GM18505 (cell line): ENCODE measurements around the gene SBSN.
"Not testable (repeated sequence)": the region's sequence is repeated elsewhere in the genome, so short reads cannot be mapped to it uniquely, and the experiment has no call there.

Source experiments
- ATAC-seq: cut with Tn5 transposase; IDR thresholded peaks from one replicate; pipeline ENCODE4 v1.9.1; 2021; ENCODE audit not compliant: unreplicated experiment
- POLR2A ChIP-seq: IDR thresholded peaks from 4 replicates; pipeline ENCODE4 v1.6.1; 2011; ENCODE audit warnings: borderline replicate concordance; ENCODE audit not compliant: insufficient read depth, insufficient read length; ENCODE audit errors: extremely low read depth

SBSN gene

DNA sequence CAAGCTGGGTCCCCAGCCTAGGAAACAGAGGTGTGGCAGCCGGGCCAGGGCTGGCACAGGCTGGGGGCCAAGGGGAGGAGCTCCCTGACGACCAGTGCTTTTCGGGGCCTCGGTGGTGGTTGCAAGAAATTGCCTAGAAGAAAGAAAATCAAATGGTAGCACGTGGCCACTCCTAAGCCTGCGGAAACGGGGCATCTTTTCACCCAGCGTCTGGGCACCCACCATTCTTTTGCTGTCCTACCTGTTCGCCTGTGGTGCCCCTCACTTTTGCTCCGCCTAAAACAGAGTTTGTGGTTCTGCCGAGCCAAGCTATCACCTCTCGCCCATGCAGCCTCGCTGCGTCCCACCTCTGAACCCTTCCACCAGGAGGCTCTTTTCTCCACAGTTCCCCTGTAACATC, 30.7 kb downstream of the SBSN start:
- ATAC-seq, result no peak
- no peak for TF ChIP-seq POLR2A

- ATAC-seq, result no peak
- TF ChIP-seq POLR2A, result no peak
Measured at GRCh38 chr19:35495107-35496064, 32.7 kb downstream of the SBSN start.

DNA sequence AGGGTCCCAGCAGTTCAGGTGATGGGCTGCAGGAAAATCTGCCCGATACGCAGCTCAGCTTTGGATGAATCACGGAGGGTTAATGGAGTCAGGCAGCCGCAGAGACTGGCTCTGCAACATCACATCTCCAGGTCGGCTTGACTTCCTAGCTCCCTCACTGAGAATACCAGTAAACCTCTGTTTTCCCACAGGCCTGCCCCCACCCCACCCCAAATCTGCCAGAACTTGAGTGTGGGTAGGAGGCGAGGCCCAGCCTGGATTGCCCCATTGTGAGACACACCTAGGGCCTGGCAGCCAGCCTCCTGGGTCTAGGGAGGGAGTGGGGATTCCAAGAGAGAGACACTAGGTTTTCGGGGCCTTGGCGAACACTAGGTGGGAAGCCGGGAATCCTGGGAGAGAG, 34.1 kb downstream of the SBSN start:
- TF ChIP-seq POLR2A, result no peak
- no peak for ATAC-seq

DNA sequence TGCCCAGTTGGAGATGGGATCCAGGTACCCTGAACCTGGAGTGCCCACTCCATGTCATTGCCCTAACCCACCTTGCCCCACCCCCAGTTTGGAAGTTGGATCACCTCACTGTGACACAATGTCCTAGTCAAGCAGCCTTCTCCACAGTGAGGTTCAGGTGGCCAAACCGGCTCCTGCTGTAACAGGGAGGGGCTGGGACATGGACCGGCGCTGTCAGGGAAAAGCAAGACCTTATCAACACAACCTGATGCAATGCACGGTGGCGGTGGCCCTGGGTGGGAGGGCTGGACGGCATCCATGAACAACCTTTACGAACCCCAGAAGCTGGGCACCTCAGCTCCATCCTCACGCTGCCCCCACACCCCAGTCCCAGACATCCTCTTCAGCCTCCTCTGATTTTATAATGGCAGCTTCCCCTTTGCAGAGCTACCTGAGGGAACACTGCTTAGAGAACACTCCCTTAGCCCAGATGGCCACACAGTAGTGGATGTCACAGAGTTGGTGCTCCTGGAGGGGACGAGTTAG, 36.2 kb downstream of the SBSN start:
- no peak for ATAC-seq
- TF ChIP-seq POLR2A, result no peak

GRCh38 chr19:35490364-35490763, 37.7 kb downstream of the SBSN start, which contains the start of gene KRTDAP:
Gene KRTDAP, minus strand, starts transcription at chr19:35490464. Its CDS starts 22 bp downstream, at chr19:35490442.
- TF ChIP-seq POLR2A, result no peak

GRCh38 chr19:35488677-35489076, 39.4 kb downstream of the SBSN start:
- TF ChIP-seq POLR2A, result no peak
- ATAC-seq, result no peak

More at GRCh38 chr19:35490364-35490763, 37.7 kb downstream of the SBSN start, which contains the start of gene KRTDAP:
- no peak for ATAC-seq

- ATAC-seq, result no peak
- no peak for TF ChIP-seq POLR2A
Measured at GRCh38 chr19:35487656-35488182, 40.4 kb downstream of the SBSN start.

GRCh38 chr19:35486268-35486708, 41.8 kb downstream of the SBSN start:
- no peak for TF ChIP-seq POLR2A
- no peak for ATAC-seq

- peak; percentile 65 for ATAC-seq
- no peak for TF ChIP-seq POLR2A
Measured at GRCh38 chr19:35484252-35485036, 43.7 kb downstream of the SBSN start.

DNA sequence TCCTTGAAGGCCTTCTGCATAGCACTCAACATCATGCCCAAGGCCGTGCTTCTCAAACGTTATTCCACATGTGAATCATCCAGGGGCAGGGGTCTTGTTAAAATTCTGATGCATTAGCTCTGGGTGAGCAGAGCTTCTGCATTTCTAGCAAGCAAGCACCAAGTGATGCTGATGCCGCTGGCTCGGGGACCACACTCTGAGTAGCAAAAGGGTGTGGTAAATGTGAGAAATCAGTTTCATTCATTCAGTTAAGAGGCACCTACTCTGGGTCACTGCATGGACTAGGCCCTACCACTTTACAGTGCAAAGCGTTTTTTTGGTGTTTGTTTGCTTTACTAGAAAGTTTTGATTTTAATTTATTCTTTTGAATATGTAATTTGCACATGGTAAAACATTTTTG, 45.0 kb downstream of the SBSN start:
- no peak for ATAC-seq
- TF ChIP-seq POLR2A, result no peak

GRCh38 chr19:35478794-35479677, 49.1 kb downstream of the SBSN start:
- no peak for ATAC-seq
- no peak for TF ChIP-seq POLR2A

- no peak for ATAC-seq
- no peak for TF ChIP-seq POLR2A
Measured at GRCh38 chr19:35476149-35476548, 52.0 kb downstream of the SBSN start.

DNA sequence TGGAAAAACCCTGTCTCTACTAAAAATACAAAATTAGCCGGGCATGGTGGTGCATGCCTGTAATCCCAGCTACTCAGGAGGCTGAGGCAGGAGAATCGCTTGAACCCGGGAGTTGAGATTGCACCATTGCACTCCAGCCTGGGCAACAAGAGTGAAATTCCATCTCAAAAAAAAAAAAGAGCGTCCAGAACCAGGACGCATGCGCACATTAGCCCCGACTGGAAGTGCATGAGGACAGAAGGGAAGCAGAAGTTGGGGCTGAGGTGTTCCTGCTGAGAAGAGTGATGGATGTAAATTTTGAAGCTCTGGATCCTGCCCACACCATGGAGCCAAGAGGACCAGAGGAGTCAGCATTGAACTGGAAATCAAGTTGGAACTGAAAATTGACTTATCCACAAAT, 53.5 kb downstream of the SBSN start:
- ATAC-seq, result not testable (repeated sequence)
